ENCODE data around the gene ADAMTS18.

- TF ChIP-seq, protein P1, sequence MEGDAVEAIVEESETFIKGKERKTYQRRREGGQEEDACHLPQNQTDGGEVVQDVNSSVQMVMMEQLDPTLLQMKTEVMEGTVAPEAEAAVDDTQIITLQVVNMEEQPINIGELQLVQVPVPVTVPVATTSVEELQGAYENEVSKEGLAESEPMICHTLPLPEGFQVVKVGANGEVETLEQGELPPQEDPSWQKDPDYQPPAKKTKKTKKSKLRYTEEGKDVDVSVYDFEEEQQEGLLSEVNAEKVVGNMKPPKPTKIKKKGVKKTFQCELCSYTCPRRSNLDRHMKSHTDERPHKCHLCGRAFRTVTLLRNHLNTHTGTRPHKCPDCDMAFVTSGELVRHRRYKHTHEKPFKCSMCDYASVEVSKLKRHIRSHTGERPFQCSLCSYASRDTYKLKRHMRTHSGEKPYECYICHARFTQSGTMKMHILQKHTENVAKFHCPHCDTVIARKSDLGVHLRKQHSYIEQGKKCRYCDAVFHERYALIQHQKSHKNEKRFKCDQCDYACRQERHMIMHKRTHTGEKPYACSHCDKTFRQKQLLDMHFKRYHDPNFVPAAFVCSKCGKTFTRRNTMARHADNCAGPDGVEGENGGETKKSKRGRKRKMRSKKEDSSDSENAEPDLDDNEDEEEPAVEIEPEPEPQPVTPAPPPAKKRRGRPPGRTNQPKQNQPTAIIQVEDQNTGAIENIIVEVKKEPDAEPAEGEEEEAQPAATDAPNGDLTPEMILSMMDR (conservative IDR thresholded peaks at IDR 0.05; ENCODE audit: low read length) = no peak
- no peak for TF ChIP-seq EZH2phosphoT487 (IDR thresholded peaks at IDR 0.05; ENCODE audit: borderline replicate concordance, low read depth, low read length)
Observed at GRCh38 chr16:77433146-77433545, 1.7 kb downstream of the ADAMTS18 start.

Measured in OCI-LY7 (cell line).